ENCODE results near the gene RSPRY1.

GRCh38 chr16:57252148-57252721 is 66.1 kb downstream of the RSPRY1 start:
- TF ChIP-seq, protein P1, sequence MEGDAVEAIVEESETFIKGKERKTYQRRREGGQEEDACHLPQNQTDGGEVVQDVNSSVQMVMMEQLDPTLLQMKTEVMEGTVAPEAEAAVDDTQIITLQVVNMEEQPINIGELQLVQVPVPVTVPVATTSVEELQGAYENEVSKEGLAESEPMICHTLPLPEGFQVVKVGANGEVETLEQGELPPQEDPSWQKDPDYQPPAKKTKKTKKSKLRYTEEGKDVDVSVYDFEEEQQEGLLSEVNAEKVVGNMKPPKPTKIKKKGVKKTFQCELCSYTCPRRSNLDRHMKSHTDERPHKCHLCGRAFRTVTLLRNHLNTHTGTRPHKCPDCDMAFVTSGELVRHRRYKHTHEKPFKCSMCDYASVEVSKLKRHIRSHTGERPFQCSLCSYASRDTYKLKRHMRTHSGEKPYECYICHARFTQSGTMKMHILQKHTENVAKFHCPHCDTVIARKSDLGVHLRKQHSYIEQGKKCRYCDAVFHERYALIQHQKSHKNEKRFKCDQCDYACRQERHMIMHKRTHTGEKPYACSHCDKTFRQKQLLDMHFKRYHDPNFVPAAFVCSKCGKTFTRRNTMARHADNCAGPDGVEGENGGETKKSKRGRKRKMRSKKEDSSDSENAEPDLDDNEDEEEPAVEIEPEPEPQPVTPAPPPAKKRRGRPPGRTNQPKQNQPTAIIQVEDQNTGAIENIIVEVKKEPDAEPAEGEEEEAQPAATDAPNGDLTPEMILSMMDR (IDR thresholded peaks at IDR 0.05): no peak
- TF ChIP-seq POLR2AphosphoS5 (IDR thresholded peaks at IDR 0.05): no peak

Measured in esophagus muscularis mucosa (tissue), 3 donors.